HEK293 (cell line): ENCODE results near the gene PPP4R4.
"Not testable (repeated sequence)": the region's sequence is repeated elsewhere in the genome, so short reads cannot be mapped to it uniquely, and the experiment has no call there.

Experiments used
- CTCF ChIA-PET: fragments of 350-600 bp; formaldehyde crosslinking; extraction: SDS; loops from one replicate; lab custom pipeline; 2021; ENCODE audit warnings: antibody characterized with exemption; lab: Yijun Ruan, JAX
- POLR2A ChIA-PET: fragments of 300-600 bp; formaldehyde crosslinking; extraction: SDS; loops from one replicate; lab custom pipeline; 2020; ENCODE audit warnings: antibody characterized with exemption, inconsistent platforms; lab: Yijun Ruan, JAX
- H3K27ac ChIP-seq: fragments of 200-500 bp; sonication (Bioruptor generic); 2 replicates; pipeline ENCODE4 v1.5.1; 2014; ENCODE audit warnings: low read depth, low read length, control low read depth, inconsistent platforms; ENCODE audit errors: extremely low read depth
- H3K36me3 ChIP-seq, 2 experiments: fragments of 200-500 bp in 1 of 2; sonication (Bioruptor generic) in 1 of 2; 1 replicate in 1 of 2; 2 replicates in 1 of 2; pipeline ENCODE4 v1.5.1; 2014 to 2017; ENCODE audit warnings: inconsistent platforms in 2 of 2, low read length in 2 of 2; ENCODE audit not compliant: control insufficient read depth in 2 of 2, insufficient read depth in 1 of 2
- H3K4me1 ChIP-seq: fragments of 200-500 bp; sonication (Bioruptor generic); 2 replicates; pipeline ENCODE4 v1.5.1; 2014; ENCODE audit warnings: mild to moderate bottlenecking, low read length, inconsistent platforms; ENCODE audit not compliant: control insufficient read depth, insufficient read depth
- H3K4me3 ChIP-seq: 2 replicates; pipeline ENCODE4 v1.5.1; 2011; ENCODE audit warnings: low read depth, mild to moderate bottlenecking, control low read depth, low read length, moderate library complexity
- H3K9me3 ChIP-seq: fragments of 200-500 bp; sonication (Bioruptor generic); 2 replicates; pipeline ENCODE4 v1.5.1; 2014; ENCODE audit warnings: low read depth, low read length, inconsistent platforms; ENCODE audit not compliant: control insufficient read depth, insufficient read depth
- FEZF1 ChIP-seq: fragments of 450-650 bp; formaldehyde crosslinking; IDR thresholded peaks from 2 replicates; pipeline ENCODE4 v1.5.1; 2016; ENCODE audit warnings: missing biosample characterization, missing genetic modification characterization
- IKZF3 ChIP-seq: fragments of 450-650 bp; IDR thresholded peaks from 2 replicates; pipeline ENCODE4 v1.5.0; 2018; ENCODE audit warnings: missing biosample characterization, mild to moderate bottlenecking, missing genetic modification characterization, moderate library complexity
- KLF10 ChIP-seq: fragments of 450-650 bp; IDR thresholded peaks from 2 replicates; pipeline ENCODE4 v1.5.1; 2018; ENCODE audit warnings: missing biosample characterization, mild to moderate bottlenecking, missing genetic modification characterization
- KLF16 ChIP-seq: fragments of 450-650 bp; formaldehyde crosslinking; IDR thresholded peaks from 2 replicates; pipeline ENCODE4 v1.5.1; 2017; ENCODE audit warnings: missing biosample characterization, missing genetic modification characterization
- MEIS1 ChIP-seq: sonication (generic); formaldehyde crosslinking; IDR thresholded peaks from 2 replicates; pipeline ENCODE4 v1.8.1; 2022; ENCODE audit warnings: missing genetic modification reagents, mild to moderate bottlenecking, borderline replicate concordance
- PRDM6 ChIP-seq: fragments of 450-650 bp; formaldehyde crosslinking; IDR thresholded peaks from 2 replicates; pipeline ENCODE4 v1.5.1; 2017; ENCODE audit warnings: missing biosample characterization, missing genetic modification characterization
- SP3 ChIP-seq: fragments of 450-650 bp; formaldehyde crosslinking; IDR thresholded peaks from 2 replicates; pipeline ENCODE4 v1.5.1; 2016; ENCODE audit warnings: missing biosample characterization, missing genetic modification characterization
- TRIM28 ChIP-seq: IDR thresholded peaks from 2 replicates; pipeline ENCODE4 v1.6.1; 2011; ENCODE audit warnings: low read length, control low read depth, borderline replicate concordance
- ZEB2 ChIP-seq: fragments of 450-650 bp; formaldehyde crosslinking; IDR thresholded peaks from 2 replicates; pipeline ENCODE4 v1.5.1; 2016; ENCODE audit warnings: missing biosample characterization, missing genetic modification characterization
- ZNF138 ChIP-seq: fragments of 450-650 bp; formaldehyde crosslinking; IDR thresholded peaks from 2 replicates; pipeline ENCODE4 v1.5.1; 2016; ENCODE audit warnings: missing biosample characterization, missing genetic modification characterization, borderline replicate concordance
- ZNF169 ChIP-seq: fragments of 450-650 bp; formaldehyde crosslinking; IDR thresholded peaks from 2 replicates; pipeline ENCODE4 v1.5.1; 2016; ENCODE audit warnings: missing biosample characterization, missing genetic modification characterization
- ZNF2 ChIP-seq: fragments of 450-650 bp; formaldehyde crosslinking; IDR thresholded peaks from 2 replicates; pipeline ENCODE4 v1.5.1; 2016; ENCODE audit warnings: missing biosample characterization, missing genetic modification characterization
- ZNF223 ChIP-seq: fragments of 450-650 bp; formaldehyde crosslinking; IDR thresholded peaks from 2 replicates; pipeline ENCODE4 v1.5.1; 2016; ENCODE audit warnings: missing biosample characterization, missing genetic modification characterization
- ZNF26 ChIP-seq: fragments of 450-650 bp; formaldehyde crosslinking; IDR thresholded peaks from 2 replicates; pipeline ENCODE4 v1.5.1; 2016; ENCODE audit warnings: missing biosample characterization, missing genetic modification characterization
- ZNF280D ChIP-seq: fragments of 450-650 bp; formaldehyde crosslinking; IDR thresholded peaks from 2 replicates; pipeline ENCODE4 v1.5.1; 2016; ENCODE audit warnings: missing biosample characterization, missing genetic modification characterization
- ZNF366 ChIP-seq: fragments of 450-650 bp; formaldehyde crosslinking; conservative IDR thresholded peaks from 2 replicates; pipeline ENCODE4 v1.5.1; 2016; ENCODE audit warnings: missing biosample characterization, missing genetic modification characterization
- ZNF404 ChIP-seq: fragments of 450-650 bp; formaldehyde crosslinking; IDR thresholded peaks from 2 replicates; pipeline ENCODE4 v1.5.1; 2017; ENCODE audit warnings: missing biosample characterization, missing genetic modification characterization
- ZNF423 ChIP-seq: fragments of 450-650 bp; formaldehyde crosslinking; IDR thresholded peaks from 2 replicates; pipeline ENCODE4 v1.5.1; 2016; ENCODE audit warnings: missing biosample characterization, missing genetic modification characterization
- ZNF513 ChIP-seq: fragments of 450-650 bp; IDR thresholded peaks from 2 replicates; pipeline ENCODE4 v1.5.1; 2018; ENCODE audit warnings: missing biosample characterization, missing genetic modification characterization
- ZNF561 ChIP-seq: fragments of 450-650 bp; IDR thresholded peaks from 2 replicates; pipeline ENCODE4 v1.5.1; 2018; ENCODE audit warnings: missing biosample characterization, missing genetic modification characterization, borderline replicate concordance
- ZNF677 ChIP-seq: fragments of 450-650 bp; IDR thresholded peaks from 2 replicates; pipeline ENCODE4 v1.5.0; 2018; ENCODE audit warnings: missing biosample characterization, mild to moderate bottlenecking, missing genetic modification characterization, moderate library complexity
- ZNF792 ChIP-seq: fragments of 450-650 bp; formaldehyde crosslinking; IDR thresholded peaks from 2 replicates; pipeline ENCODE4 v1.5.1; 2016; ENCODE audit warnings: missing biosample characterization, missing genetic modification characterization
- ZSCAN23 ChIP-seq: fragments of 450-650 bp; formaldehyde crosslinking; IDR thresholded peaks from 2 replicates; pipeline ENCODE4 v1.5.1; 2016; ENCODE audit warnings: missing biosample characterization, missing genetic modification characterization
- ZSCAN30 ChIP-seq: fragments of 450-650 bp; IDR thresholded peaks from 2 replicates; pipeline ENCODE4 v1.5.1; 2018; ENCODE audit warnings: missing biosample characterization, mild to moderate bottlenecking, missing genetic modification characterization, moderate library complexity

PPP4R4 gene

GRCh38 chr14:94293578-94293924, 119.4 kb downstream of the PPP4R4 start (continued):
- no peak for TF ChIP-seq ZNF677 (tag by site-specific recombination)
- no peak for TF ChIP-seq ZNF423 (tag by site-specific recombination)
- no peak for TF ChIP-seq ZSCAN23

- no peak overlapping the region for H3K27ac ChIP-seq
- H3K4me3 ChIP-seq, result no peak overlapping the region
- H3K9me3 ChIP-seq, result no peaks in the 10 kb centered on the region
- POLR2A ChIA-PET, result no interaction called here
- no peaks in the 10 kb centered on the region for H3K4me1 ChIP-seq
- H3K36me3 ChIP-seq, result no peaks in the 10 kb centered on the region
- CTCF ChIA-PET, result interaction anchor here (0.7 to 1.4 kb wide), 2 partner anchors 192 to 1132 kb away, joined by 3 to 4 read pairs; no protein-coding TSS in a partner anchor
- no peak for TF ChIP-seq MEIS1 (CRISPR knock-in tag)
- TF ChIP-seq ZEB2, result no peak
- no peak for TF ChIP-seq ZNF513 (tag by site-specific recombination)
- no peak for TF ChIP-seq KLF10 (tag by site-specific recombination)
- no peak for TF ChIP-seq SP3
- TF ChIP-seq ZNF561 (tag by site-specific recombination), result no peak
- TF ChIP-seq ZNF2 (tag by site-specific recombination), result no peak
- TF ChIP-seq ZNF223 (tag by site-specific recombination), result no peak
- no peak for TF ChIP-seq TRIM28
- TF ChIP-seq ZNF169 (tag by site-specific recombination), result no peak
- TF ChIP-seq IKZF3 (tag by site-specific recombination), result no peak
- no peak for TF ChIP-seq ZNF366 (tag by site-specific recombination)
- TF ChIP-seq ZSCAN30 (tag by site-specific recombination), result no peak
- TF ChIP-seq PRDM6 (tag by site-specific recombination), result no peak
- TF ChIP-seq, all 188 proteins: peak for 0
Observed at GRCh38 chr14:94295360-94296180, 121.4 kb downstream of the PPP4R4 start.

- H3K4me1 ChIP-seq, CTCF ChIA-PET, H3K27ac ChIP-seq, H3K36me3 ChIP-seq, POLR2A ChIA-PET, H3K9me3 ChIP-seq, H3K4me3 ChIP-seq: not testable (repeated sequence)
Observed at GRCh38 chr14:94296181-94296545, 122.0 kb downstream of the PPP4R4 start.

- CTCF ChIA-PET, result no interaction called here
- no peak overlapping the region for H3K4me3 ChIP-seq
- no peak overlapping the region for H3K27ac ChIP-seq
- no peaks in the 10 kb centered on the region for H3K36me3 ChIP-seq
- POLR2A ChIA-PET, result no interaction called here
- TF ChIP-seq ZNF138 (tag by site-specific recombination), result no peak
- TF ChIP-seq KLF16 (tag by site-specific recombination), result no peak
- TF ChIP-seq ZNF792 (tag by site-specific recombination), result no peak
- no peak for TF ChIP-seq ZEB2
- TF ChIP-seq ZNF26, result no peak
- no peak for TF ChIP-seq ZNF404 (tag by site-specific recombination)
- TF ChIP-seq ZNF280D, result no peak
- TF ChIP-seq FEZF1 (tag by site-specific recombination), result no peak
- TF ChIP-seq, all 188 proteins: peak for 0
- H3K4me1 ChIP-seq, result no peaks in the 10 kb centered on the region
- no peaks in the 10 kb centered on the region for H3K9me3 ChIP-seq
Observed at GRCh38 chr14:94298130-94298529, 124.0 kb downstream of the PPP4R4 start.
